HepG2 (cell line): ENCODE measurements around the gene UBR3. TPM values are rescaled to one million over a fixed set of nuclear protein-coding genes. Genes with fewer than 3 reads are reported as not detected.

ENCODE experiments used
- CHD2 ChIP-seq: IDR thresholded peaks from 2 replicates; pipeline ENCODE4 v1.6.1; 2011; ENCODE audit warnings: low read depth, low read length, improper control_type of control experiment
- EED ChIP-seq: sonication (generic); formaldehyde crosslinking; IDR thresholded peaks from 2 replicates; pipeline ENCODE4 v1.5.0; 2020; ENCODE audit warnings: mild to moderate bottlenecking, missing genetic modification reagents
- GATAD1 ChIP-seq: IDR thresholded peaks from 2 replicates; pipeline ENCODE4 v1.6.1; 2016; ENCODE audit warnings: missing genetic modification reagents, missing compliant biosample characterization
- KLF6 ChIP-seq: IDR thresholded peaks from 2 replicates; pipeline ENCODE4 v1.8.0; 2016; ENCODE audit warnings: missing biosample characterization, missing genetic modification reagents
- ZNF749 ChIP-seq: sonication (generic); formaldehyde crosslinking; IDR thresholded peaks from 2 replicates; pipeline ENCODE4 v1.8.0; 2022; ENCODE audit warnings: mild to moderate bottlenecking, missing genetic modification reagents, moderate library complexity, borderline replicate concordance
- polyA plus RNA-seq, 8 experiments: library from polyadenylated mRNA; depleted of rRNA in 3 of 8; stranded (reverse) in 7 of 8; unstranded in 1 of 8; fragments of >200 nt; fragmentation: Illumina TruSeq in 4 of 8; extraction: Trizol in 4 of 8; gene quantifications; 2 replicates each; pipeline versions ENCODE4 v1.2.1 to v1.2.3, GENCODE V29; 2011 to 2016; ENCODE audit warnings: low read depth in 4 of 8, missing spikeins in 1 of 8, mixed read lengths in 1 of 8; ENCODE audit not compliant: insufficient read depth in 1 of 8
- total RNA-seq, 5 experiments: library from RNA; depleted of rRNA; stranded (reverse); fragments of >200 nt; fragmentation: Illumina TruSeq; extraction: Trizol; gene quantifications; 2 replicates each; pipeline ENCODE4 v1.2.3, GENCODE V29; 2016; ENCODE audit warnings: low read depth in 1 of 5
- TF ChIP-seq, protein P1 (sequence below): sonication (generic); formaldehyde crosslinking; IDR thresholded peaks from one replicate; pipeline ENCODE4 v1.5.1; 2020; ENCODE audit warnings: mild to moderate bottlenecking, missing genetic modification reagents; ENCODE audit errors: not compliant biosample characterization
- TF ChIP-seq, protein P2 (sequence below): sonication (generic); formaldehyde crosslinking; IDR thresholded peaks from 2 replicates; pipeline ENCODE4 v1.8.1; 2023; ENCODE audit warnings: mild to moderate bottlenecking, missing genetic modification reagents
- TF ChIP-seq, protein P3 (sequence below): sonication (generic); formaldehyde crosslinking; IDR thresholded peaks from 2 replicates; pipeline ENCODE4 v1.4.0; 2020; ENCODE audit warnings: mild to moderate bottlenecking, missing genetic modification reagents
- TF ChIP-seq, protein P4 (sequence below): sonication (generic); formaldehyde crosslinking; IDR thresholded peaks from 2 replicates; pipeline ENCODE4 v1.4.0; 2020; ENCODE audit warnings: missing genetic modification reagents

UBR3 gene
- total and polyA plus RNA-seq, 2 of the 13 experiments (the other 11 are each of a cell fraction or from before 2014, with no cell fraction given) = 15.1 to 28.0 TPM

DNA sequence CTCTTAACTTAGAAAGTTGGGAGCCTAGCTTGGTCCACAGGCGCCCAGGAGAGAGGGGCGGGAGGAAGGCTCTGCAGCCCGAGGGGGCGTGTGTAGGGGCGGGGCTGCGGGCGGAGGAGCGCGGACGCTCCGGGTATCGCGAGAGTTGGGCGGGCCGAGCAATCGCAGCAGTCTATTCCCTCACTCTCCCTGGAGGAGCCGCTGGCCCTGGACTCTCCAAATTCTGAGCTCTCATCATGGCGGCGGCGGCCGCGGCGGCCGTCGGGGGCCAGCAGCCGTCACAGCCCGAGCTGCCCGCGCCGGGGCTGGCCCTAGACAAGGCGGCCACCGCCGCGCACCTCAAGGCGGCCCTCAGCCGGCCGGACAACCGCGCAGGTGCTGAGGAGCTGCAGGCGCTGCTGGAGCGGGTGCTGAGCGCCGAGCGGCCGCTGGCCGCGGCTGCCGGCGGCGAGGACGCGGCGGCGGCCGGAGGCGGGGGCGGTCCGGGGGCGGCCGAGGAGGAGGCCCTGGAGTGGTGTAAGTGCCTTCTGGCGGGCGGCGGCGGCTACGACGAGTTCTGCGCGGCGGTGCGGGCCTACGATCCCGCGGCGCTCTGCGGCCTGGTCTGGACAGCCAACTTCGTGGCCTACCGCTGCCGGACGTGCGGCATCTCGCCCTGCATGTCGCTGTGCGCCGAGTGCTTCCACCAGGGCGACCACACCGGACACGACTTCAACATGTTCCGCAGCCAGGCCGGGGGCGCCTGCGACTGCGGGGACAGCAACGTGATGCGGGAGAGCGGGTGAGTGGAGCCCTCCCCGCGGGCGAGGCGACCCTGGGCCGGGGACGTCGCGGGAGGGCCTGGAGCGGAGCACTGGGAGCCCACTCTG is at the start of gene UBR3 (continued):
- TF ChIP-seq, protein P1, sequence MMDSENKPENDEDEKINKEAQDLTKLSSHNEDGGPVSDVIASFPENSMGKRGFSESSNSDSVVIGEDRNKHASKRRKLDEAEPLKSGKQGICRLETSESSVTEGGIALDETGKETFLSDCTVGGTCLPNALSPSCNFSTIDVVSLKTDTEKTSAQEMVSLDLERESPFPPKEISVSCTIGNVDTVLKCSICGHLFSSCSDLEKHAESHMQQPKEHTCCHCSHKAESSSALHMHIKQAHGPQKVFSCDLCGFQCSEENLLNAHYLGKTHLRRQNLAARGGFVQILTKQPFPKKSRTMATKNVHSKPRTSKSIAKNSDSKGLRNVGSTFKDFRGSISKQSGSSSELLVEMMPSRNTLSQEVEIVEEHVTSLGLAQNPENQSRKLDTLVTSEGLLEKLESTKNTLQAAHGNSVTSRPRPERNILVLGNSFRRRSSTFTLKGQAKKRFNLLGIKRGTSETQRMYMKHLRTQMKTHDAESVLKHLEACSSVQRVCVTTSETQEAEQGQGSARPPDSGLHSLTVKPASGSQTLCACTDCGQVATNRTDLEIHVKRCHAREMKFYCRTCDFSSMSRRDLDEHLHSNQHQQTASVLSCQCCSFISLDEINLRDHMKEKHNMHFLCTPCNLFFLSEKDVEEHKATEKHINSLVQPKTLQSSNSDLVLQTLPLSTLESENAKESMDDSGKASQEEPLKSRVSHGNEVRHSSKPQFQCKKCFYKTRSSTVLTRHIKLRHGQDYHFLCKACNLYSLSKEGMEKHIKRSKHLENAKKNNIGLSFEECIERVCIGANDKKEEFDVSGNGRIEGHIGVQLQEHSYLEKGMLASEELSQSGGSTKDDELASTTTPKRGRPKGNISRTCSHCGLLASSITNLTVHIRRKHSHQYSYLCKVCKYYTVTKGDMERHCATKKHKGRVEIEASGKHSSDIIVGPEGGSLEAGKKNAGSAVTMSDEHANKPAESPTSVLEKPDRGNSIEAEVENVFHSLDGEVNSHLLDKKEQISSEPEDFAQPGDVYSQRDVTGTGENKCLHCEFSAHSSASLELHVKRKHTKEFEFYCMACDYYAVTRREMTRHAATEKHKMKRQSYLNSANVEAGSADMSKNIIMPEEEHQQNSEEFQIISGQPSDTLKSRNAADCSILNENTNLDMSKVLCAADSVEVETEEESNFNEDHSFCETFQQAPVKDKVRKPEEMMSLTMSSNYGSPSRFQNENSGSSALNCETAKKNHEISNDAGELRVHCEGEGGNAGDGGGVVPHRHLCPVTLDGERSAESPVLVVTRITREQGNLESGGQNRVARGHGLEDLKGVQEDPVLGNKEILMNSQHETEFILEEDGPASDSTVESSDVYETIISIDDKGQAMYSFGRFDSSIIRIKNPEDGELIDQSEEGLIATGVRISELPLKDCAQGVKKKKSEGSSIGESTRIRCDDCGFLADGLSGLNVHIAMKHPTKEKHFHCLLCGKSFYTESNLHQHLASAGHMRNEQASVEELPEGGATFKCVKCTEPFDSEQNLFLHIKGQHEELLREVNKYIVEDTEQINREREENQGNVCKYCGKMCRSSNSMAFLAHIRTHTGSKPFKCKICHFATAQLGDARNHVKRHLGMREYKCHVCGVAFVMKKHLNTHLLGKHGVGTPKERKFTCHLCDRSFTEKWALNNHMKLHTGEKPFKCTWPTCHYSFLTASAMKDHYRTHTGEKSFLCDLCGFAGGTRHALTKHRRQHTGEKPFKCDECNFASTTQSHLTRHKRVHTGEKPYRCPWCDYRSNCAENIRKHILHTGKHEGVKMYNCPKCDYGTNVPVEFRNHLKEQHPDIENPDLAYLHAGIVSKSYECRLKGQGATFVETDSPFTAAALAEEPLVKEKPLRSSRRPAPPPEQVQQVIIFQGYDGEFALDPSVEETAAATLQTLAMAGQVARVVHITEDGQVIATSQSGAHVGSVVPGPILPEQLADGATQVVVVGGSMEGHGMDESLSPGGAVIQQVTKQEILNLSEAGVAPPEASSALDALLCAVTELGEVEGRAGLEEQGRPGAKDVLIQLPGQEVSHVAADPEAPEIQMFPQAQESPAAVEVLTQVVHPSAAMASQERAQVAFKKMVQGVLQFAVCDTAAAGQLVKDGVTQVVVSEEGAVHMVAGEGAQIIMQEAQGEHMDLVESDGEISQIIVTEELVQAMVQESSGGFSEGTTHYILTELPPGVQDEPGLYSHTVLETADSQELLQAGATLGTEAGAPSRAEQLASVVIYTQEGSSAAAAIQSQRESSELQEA (CRISPR knock-in tag) = no peak
- TF ChIP-seq, protein P2, sequence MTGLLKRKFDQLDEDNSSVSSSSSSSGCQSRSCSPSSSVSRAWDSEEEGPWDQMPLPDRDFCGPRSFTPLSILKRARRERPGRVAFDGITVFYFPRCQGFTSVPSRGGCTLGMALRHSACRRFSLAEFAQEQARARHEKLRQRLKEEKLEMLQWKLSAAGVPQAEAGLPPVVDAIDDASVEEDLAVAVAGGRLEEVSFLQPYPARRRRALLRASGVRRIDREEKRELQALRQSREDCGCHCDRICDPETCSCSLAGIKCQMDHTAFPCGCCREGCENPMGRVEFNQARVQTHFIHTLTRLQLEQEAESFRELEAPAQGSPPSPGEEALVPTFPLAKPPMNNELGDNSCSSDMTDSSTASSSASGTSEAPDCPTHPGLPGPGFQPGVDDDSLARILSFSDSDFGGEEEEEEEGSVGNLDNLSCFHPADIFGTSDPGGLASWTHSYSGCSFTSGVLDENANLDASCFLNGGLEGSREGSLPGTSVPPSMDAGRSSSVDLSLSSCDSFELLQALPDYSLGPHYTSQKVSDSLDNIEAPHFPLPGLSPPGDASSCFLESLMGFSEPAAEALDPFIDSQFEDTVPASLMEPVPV (CRISPR knock-in tag) = peak; percentile 41; the same call in 1 of the 2 replicates
- TF ChIP-seq EED (CRISPR knock-in tag) (peak; percentile 61; the same call in 1 of the 2 replicates), ZNF749 (CRISPR knock-in tag) (peak; percentile 29; the same call in 1 of the 2 replicates), GATAD1 (peak; percentile 41), KLF6 (CRISPR knock-in tag) (peak; percentile 39), CHD2 (peak; percentile 99)
- TF ChIP-seq, protein P3, sequence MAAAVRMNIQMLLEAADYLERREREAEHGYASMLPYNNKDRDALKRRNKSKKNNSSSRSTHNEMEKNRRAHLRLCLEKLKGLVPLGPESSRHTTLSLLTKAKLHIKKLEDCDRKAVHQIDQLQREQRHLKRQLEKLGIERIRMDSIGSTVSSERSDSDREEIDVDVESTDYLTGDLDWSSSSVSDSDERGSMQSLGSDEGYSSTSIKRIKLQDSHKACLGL (CRISPR knock-in tag) = peak; percentile 70; the same call in 1 of the 2 replicates
- TF ChIP-seq, protein P4, sequence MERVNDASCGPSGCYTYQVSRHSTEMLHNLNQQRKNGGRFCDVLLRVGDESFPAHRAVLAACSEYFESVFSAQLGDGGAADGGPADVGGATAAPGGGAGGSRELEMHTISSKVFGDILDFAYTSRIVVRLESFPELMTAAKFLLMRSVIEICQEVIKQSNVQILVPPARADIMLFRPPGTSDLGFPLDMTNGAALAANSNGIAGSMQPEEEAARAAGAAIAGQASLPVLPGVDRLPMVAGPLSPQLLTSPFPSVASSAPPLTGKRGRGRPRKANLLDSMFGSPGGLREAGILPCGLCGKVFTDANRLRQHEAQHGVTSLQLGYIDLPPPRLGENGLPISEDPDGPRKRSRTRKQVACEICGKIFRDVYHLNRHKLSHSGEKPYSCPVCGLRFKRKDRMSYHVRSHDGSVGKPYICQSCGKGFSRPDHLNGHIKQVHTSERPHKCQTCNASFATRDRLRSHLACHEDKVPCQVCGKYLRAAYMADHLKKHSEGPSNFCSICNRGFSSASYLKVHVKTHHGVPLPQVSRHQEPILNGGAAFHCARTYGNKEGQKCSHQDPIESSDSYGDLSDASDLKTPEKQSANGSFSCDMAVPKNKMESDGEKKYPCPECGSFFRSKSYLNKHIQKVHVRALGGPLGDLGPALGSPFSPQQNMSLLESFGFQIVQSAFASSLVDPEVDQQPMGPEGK (CRISPR knock-in tag) = peak; percentile 57
